Breast epithelium (tissue), 4 donors: ENCODE data around the gene ALPK3. TPM values are rescaled to one million over a fixed set of nuclear protein-coding genes. Genes with fewer than 3 reads are reported as not detected.
A peak's percentile ranks its signal among the peaks of the same experiment; 100 is the strongest.

Experiments
- DNase-seq, 2 donors: peaks; one replicate each; pipeline ENCODE4 v3.0.0-alpha.2; 2019; ENCODE audit warnings: low spot score in 2 of 2
- H3K27ac ChIP-seq, 2 donors: fragments of 200-600 bp; sonication (generic) in 1 of 2; one replicate each; pipeline ENCODE4 v1.5.1; 2016 to 2019; ENCODE audit warnings: mild to moderate bottlenecking in 1 of 2
- H3K27me3 ChIP-seq, 2 donors: fragments of 200-600 bp; sonication (generic) in 1 of 2; one replicate each; pipeline versions ENCODE4 v1.5.1 to v1.6.0; 2017 to 2019; ENCODE audit warnings: control low read depth in 1 of 2, mild to moderate bottlenecking in 1 of 2
- H3K36me3 ChIP-seq: fragments of 200-600 bp; one replicate; pipeline ENCODE4 v1.5.1; 2019
- H3K4me1 ChIP-seq, 2 donors: fragments of 200-600 bp; sonication (generic); one replicate each; pipeline ENCODE4 v1.5.1; 2016 to 2019; ENCODE audit warnings: control low read depth in 1 of 2
- H3K4me3 ChIP-seq, 3 donors: fragments of 200-600 bp; sonication (generic); 1 replicate in 2 of 3; 2 replicates in 1 of 3; pipeline ENCODE4 v1.5.1; 2016 to 2019; ENCODE audit warnings: mild to moderate bottlenecking in 3 of 3, moderate library complexity in 2 of 3
- H3K9me3 ChIP-seq, 2 donors: fragments of 200-600 bp; sonication (generic) in 1 of 2; one replicate each; pipeline ENCODE4 v1.5.1; 2016 to 2019; ENCODE audit warnings: control low read depth in 1 of 2
- POLR2A ChIP-seq: fragments of 450-650 bp; IDR thresholded peaks from one replicate; pipeline ENCODE4 v1.6.1; 2016; ENCODE audit warnings: antibody characterized with exemption, mild to moderate bottlenecking, moderate library complexity
- POLR2AphosphoS5 ChIP-seq, 3 donors: sonication (generic); formaldehyde crosslinking; IDR thresholded peaks; one replicate each; pipeline ENCODE4 v1.6.1; 2017; ENCODE audit warnings: antibody characterized with exemption in 3 of 3
- intact Hi-C: fragments of 100-400 bp; cut with DNase I; formaldehyde crosslinking; loops from one replicate; pipeline ENCODE4 v1.15.1; 2023; ENCODE audit warnings: low total_unique reads
- total RNA-seq, 3 donors: library from RNA; depleted of rRNA; stranded (reverse); fragments of >200 nt; gene quantifications; one replicate each; pipeline ENCODE4 v1.1.0, GENCODE V29; 2016
- TF ChIP-seq, protein P1 (sequence below), 3 donors: fragments of 450-650 bp; IDR thresholded peaks; one replicate each; pipeline ENCODE4 v1.5.1; 2016 to 2017; ENCODE audit warnings: antibody characterized with exemption in 3 of 3, mild to moderate bottlenecking in 3 of 3, moderate library complexity in 3 of 3

Gene ALPK3
- total RNA-seq, 3 donors from 2014 or later: 1.6 to 3.4 (median 2.6) TPM

DNA sequence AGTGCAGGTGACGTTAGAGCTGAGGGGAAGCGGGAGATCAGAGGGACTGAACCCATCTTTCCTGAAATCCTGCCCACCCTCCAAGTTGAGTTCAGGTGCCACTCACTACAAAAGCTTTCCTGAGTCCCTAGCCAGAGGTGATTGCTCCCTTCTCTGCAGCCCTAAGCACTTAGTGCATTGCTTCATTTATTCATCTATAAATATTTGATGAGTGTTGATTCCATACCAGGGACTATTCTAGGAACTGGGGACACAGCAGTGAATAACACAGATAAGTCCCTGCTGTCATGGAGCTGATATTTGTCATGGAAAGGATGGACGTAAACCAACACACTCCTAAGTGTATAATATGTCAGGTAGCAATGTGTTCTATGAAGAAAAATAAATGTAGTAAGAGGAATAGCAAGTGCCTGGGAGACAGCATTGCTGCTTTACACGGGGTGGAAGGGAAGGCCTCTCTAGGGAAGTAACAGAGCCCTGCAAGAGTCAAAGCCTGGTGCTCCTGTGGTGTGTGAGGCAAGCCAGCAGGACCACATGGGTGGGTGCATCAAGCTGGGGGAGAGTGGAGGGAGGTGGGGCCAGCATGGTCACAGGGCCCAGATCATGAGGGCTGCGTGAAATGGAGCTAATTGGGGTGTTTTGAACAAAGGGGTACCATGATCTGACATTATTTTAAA is 18.6 kb downstream of the ALPK3 start:
- no peaks in the 10 kb centered on the region for H3K27me3 ChIP-seq
- H3K9me3 ChIP-seq: no peaks in the 10 kb centered on the region
- H3K36me3 ChIP-seq: no peaks in the 10 kb centered on the region
- TF ChIP-seq POLR2A (no peak), POLR2AphosphoS5 (IDR thresholded peaks at IDR 0.05) (no peak)
- TF ChIP-seq, protein P1, sequence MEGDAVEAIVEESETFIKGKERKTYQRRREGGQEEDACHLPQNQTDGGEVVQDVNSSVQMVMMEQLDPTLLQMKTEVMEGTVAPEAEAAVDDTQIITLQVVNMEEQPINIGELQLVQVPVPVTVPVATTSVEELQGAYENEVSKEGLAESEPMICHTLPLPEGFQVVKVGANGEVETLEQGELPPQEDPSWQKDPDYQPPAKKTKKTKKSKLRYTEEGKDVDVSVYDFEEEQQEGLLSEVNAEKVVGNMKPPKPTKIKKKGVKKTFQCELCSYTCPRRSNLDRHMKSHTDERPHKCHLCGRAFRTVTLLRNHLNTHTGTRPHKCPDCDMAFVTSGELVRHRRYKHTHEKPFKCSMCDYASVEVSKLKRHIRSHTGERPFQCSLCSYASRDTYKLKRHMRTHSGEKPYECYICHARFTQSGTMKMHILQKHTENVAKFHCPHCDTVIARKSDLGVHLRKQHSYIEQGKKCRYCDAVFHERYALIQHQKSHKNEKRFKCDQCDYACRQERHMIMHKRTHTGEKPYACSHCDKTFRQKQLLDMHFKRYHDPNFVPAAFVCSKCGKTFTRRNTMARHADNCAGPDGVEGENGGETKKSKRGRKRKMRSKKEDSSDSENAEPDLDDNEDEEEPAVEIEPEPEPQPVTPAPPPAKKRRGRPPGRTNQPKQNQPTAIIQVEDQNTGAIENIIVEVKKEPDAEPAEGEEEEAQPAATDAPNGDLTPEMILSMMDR (IDR thresholded peaks at IDR 0.05): no peak
- no peaks in the 10 kb centered on the region for H3K4me1 ChIP-seq
- intact Hi-C loops: no loop called here
- DNase-seq: no peak
- H3K27ac ChIP-seq: no peak overlapping the region
- no peak overlapping the region for H3K4me3 ChIP-seq

DNA sequence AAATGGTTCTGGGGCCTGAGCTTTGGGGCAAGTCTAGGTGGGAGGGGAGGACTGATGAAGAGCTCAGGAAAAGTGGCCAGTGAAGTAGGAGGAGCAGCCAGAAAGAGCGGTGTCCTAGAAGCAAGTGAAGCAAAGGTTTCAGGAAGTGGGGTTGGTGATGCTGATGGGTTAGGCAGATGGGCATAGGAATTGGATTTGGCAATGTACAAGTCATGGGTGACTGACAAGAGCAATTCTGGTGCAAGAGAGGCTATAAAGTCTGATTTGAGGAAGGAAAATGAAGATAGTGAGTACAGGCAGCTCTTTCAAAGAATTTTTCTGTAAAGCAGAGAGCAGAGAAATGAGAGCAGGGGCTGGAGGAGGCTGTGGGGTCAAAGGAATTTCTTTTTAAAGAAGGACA is 19.7 kb downstream of the ALPK3 start:
- TF ChIP-seq, protein P1 (IDR thresholded peaks at IDR 0.05): no peak
- no peak for TF ChIP-seq POLR2A
- TF ChIP-seq POLR2AphosphoS5 (IDR thresholded peaks at IDR 0.05): no peak
- Histone ChIP-seq H3K36me3 (no peaks in the 10 kb centered on the region), H3K4me1 (no peaks in the 10 kb centered on the region), H3K4me3 (no peak overlapping the region), H3K27ac (no peak overlapping the region), H3K9me3 (no peaks in the 10 kb centered on the region), H3K27me3 (no peaks in the 10 kb centered on the region)
- no peak for DNase-seq
- intact Hi-C loops: no loop called here

DNA sequence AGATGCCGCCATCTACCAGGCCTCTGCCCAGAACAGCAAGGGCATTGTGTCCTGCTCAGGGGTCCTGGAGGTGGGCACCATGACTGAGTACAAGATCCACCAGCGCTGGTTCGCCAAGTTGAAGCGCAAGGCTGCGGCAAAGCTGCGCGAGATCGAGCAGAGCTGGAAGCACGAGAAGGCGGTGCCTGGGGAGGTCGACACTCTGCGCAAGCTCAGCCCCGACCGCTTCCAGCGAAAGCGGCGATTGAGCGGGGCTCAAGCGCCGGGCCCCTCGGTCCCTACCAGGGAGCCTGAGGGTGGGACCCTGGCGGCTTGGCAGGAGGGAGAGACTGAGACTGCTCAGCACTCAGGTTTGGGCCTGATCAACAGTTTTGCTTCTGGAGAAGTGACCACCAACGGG is 22.6 kb downstream of the ALPK3 start:
- DNase-seq: no peak
- Histone ChIP-seq H3K9me3 (no peaks in the 10 kb centered on the region), H3K27ac (no peak overlapping the region), H3K4me3 (no peak overlapping the region), H3K36me3 (no peaks in the 10 kb centered on the region), H3K27me3 (no peaks in the 10 kb centered on the region), H3K4me1 (no peaks in the 10 kb centered on the region)
- TF ChIP-seq, protein P1 (IDR thresholded peaks at IDR 0.05): no peak
- TF ChIP-seq POLR2AphosphoS5 (IDR thresholded peaks at IDR 0.05) (no peak), POLR2A (no peak)
- intact Hi-C loops: no loop called here

DNA sequence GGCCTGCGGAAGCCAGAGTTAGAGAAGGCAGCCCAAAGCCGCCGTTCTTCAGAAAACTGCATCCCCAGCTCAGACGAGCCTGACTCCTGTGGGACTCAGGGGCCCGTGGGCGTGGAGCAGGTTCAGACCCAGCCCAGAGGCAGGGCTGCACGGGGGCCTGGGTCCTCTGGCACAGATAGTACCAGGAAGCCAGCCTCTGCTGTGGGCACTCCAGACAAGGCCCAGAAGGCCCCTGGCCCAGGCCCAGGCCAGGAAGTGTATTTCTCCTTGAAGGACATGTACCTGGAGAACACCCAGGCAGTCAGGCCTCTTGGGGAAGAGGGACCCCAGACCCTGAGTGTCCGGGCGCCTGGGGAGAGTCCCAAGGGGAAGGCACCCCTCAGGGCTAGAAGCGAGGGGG is 23.1 kb downstream of the ALPK3 start:
- TF ChIP-seq POLR2AphosphoS5 (IDR thresholded peaks at IDR 0.05) (no peak), POLR2A (no peak)
- TF ChIP-seq, protein P1 (IDR thresholded peaks at IDR 0.05): no peak
- Histone ChIP-seq H3K36me3 (no peaks in the 10 kb centered on the region), H3K27me3 (no peaks in the 10 kb centered on the region), H3K9me3 (no peaks in the 10 kb centered on the region), H3K4me1 (no peaks in the 10 kb centered on the region), H3K4me3 (no peak overlapping the region), H3K27ac (peak overlapping the region; percentile 57 to 71)
- DNase-seq: no peak
- intact Hi-C loops: no loop called here

DNA sequence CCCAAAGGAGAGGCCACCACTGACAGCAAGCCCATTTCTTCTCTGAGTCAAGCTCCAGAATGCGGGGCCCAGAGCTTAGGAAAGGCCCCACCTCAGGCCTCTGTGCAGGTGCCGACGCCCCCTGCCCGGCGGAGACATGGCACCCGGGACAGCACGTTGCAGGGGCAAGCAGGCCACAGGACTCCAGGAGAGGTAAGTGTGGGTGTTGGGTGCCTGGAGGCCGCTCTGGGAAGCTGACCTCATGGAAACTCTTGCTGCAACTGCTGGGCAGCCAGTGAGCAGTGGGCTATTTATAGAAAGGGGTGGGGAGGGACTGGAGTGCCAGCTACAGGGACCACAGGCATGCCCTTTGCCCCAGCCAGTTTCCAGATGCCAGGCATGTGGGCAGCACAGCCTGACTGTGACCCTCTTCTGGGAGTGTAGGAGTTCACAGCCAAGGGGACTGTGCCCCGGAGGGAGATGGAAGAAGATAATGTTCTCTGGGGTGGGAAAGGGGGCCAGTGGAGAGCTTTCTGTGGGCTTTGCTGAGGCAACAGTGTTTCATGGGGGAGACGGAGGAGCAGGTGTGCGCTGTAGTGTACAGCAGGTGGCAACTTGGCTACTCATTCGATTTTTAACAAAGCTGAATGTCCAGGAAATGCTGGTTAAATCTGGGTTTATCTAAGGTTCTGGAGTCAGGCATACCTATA is 23.7 kb downstream of the ALPK3 start:
- intact Hi-C loops: no loop called here
- Histone ChIP-seq H3K27ac (peak overlapping the region; percentile 57 to 71), H3K4me1 (no peaks in the 10 kb centered on the region), H3K4me3 (no peak overlapping the region), H3K36me3 (no peaks in the 10 kb centered on the region), H3K9me3 (no peaks in the 10 kb centered on the region), H3K27me3 (no peaks in the 10 kb centered on the region)
- TF ChIP-seq POLR2AphosphoS5 (IDR thresholded peaks at IDR 0.05): peak in 1 of 3 donors; percentile 44
- TF ChIP-seq POLR2A: no peak
- TF ChIP-seq, protein P1 (IDR thresholded peaks at IDR 0.05): no peak
- peak in 1 of 2 donors; percentile 67 for DNase-seq
